GM12865 (cell line): ENCODE results near the gene SOX11.
"Not testable (repeated sequence)": the region's sequence is repeated elsewhere in the genome, so short reads cannot be mapped to it uniquely, and the experiment has no call there.

Experiments
- DNase-seq: peaks from one replicate; pipeline ENCODE4 v3.0.0; 2010; ENCODE audit warnings: low read depth
- H3K4me3 ChIP-seq: 2 replicates; pipeline ENCODE4 v1.5.1; 2011; ENCODE audit warnings: mild to moderate bottlenecking, low read depth, low read length, control low read depth
- TF ChIP-seq, protein P1 (sequence below): IDR thresholded peaks from 2 replicates; pipeline ENCODE4 v1.5.1; 2011; ENCODE audit warnings: low read length, control low read depth, low read depth, inconsistent platforms; ENCODE audit not compliant: insufficient read depth; ENCODE audit errors: missing control alignments

Gene SOX11

DNA sequence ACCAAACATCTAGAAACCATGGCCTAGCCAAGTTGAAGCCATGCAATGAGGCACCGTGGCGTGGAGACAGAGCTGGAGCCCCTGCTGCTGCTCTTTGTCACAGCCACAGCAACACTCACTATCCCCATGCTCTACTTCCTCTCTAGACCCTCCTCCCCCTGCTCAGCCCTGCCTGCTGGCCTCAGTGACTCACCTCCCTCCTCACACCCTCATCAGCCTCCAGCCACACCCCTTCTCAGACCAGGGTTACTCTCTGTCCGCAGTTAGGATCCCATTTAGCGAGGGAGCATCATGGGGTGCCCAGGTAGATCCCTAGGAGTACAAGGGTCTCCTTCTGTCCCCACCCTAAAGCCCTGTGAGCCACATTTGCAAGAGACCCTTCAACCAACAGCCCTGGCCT, 25.4 kb upstream of the SOX11 start:
- H3K4me3 ChIP-seq, result no peak overlapping the region
- DNase-seq, result no peak
- TF ChIP-seq, protein P1, sequence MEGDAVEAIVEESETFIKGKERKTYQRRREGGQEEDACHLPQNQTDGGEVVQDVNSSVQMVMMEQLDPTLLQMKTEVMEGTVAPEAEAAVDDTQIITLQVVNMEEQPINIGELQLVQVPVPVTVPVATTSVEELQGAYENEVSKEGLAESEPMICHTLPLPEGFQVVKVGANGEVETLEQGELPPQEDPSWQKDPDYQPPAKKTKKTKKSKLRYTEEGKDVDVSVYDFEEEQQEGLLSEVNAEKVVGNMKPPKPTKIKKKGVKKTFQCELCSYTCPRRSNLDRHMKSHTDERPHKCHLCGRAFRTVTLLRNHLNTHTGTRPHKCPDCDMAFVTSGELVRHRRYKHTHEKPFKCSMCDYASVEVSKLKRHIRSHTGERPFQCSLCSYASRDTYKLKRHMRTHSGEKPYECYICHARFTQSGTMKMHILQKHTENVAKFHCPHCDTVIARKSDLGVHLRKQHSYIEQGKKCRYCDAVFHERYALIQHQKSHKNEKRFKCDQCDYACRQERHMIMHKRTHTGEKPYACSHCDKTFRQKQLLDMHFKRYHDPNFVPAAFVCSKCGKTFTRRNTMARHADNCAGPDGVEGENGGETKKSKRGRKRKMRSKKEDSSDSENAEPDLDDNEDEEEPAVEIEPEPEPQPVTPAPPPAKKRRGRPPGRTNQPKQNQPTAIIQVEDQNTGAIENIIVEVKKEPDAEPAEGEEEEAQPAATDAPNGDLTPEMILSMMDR, result no peak

- H3K4me3 ChIP-seq, DNase-seq: not testable (repeated sequence)
Observed at GRCh38 chr2:5667655-5668054, 24.5 kb upstream of the SOX11 start.

- DNase-seq, result no peak
- H3K4me3 ChIP-seq, result no peak overlapping the region
- TF ChIP-seq, protein P1, result no peak
Observed at GRCh38 chr2:5668682-5669250, 23.4 kb upstream of the SOX11 start.

DNA sequence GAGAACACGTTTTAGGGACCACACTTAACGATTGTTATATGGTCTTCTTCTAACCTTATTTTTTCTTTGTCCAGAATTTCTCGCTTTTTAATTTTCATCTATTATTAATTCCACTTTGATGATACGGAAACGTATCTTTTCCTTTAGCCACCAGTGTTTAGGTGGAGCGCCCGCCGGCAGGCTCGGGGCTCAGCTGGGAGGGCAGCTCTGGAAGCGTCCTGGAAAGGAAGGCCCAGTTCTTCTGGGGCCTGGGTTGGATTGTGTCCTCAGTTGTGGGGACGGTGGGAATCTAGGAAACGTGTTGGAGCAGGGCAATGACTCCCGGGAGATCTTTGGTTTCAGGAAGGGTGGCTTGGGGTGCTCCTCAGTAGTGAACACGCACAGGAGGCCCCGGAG, 19.4 kb upstream of the SOX11 start:
- TF ChIP-seq, protein P1, result no peak
- DNase-seq, result no peak
- H3K4me3 ChIP-seq, result no peak overlapping the region

DNA sequence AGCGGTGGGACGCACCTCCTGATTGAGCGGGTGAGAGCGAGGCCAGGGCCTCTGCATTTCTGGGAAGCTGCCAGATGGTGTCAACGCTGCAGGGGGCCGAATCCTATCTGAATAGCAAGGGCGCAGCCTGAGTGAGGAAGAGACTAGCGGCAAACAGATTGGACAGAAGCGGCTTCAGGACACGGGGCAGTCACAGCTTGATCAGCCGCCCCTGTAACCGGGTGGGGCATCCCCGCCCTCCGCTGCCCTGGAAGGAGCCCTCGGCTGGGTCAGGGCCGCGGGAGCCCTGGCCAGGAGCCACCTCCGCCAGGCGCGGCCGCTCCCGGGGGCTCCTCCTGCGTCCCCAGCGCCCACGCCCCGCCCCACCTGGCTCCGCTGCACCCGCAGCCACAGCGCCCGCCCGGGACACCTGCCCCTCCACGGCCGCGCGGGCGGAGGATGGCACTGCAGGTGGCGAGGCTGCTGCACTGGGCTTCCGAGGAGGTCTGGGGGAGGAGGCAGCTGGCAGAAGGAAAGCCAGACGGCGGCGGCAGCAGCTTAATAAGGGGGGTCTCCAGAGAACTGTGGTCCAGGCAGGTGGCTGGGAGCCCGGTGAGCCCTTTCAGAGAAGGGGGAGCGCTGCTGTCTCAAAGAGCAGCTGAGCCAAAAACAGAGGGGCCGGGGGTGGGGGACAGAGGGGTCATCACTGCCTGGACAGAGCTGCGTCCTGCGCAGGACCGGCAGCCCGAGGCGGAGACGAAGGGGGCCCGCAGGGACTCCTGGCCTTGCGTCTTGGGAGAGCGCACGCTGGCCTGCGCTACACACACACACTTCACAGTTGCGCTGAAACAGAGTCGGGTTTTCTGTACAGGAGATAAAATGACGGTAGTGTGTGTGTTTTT, 18.8 kb upstream of the SOX11 start:
- TF ChIP-seq, protein P1, result no peak
- DNase-seq, result no peak
- no peak overlapping the region for H3K4me3 ChIP-seq

DNA sequence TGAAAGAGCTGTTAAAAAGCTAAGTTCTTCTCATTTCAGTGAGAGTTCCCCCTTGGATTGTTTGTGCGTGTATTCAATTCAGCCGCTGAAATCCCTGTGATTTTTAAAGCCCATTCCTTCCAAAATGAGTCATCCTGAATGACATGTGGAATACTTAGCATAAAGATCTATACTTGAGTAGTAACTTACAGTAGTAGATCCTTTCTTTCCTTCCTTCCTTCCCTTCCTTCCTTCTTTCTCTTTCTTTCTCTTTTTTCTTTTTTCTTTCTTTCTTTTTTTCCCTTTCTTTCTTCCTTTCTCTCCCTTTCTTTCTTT, 18.2 kb upstream of the SOX11 start:
- H3K4me3 ChIP-seq, result no peak overlapping the region
- TF ChIP-seq, protein P1, result no peak
- no peak for DNase-seq

- H3K4me3 ChIP-seq, result no peak overlapping the region
- no peak for DNase-seq
- TF ChIP-seq, protein P1, result no peak
Observed at GRCh38 chr2:5677133-5677532, 15.1 kb upstream of the SOX11 start.
